ENCODE measurements around the gene MSANTD3.

GRCh38 chr9:100408546-100409175 is 18.3 kb upstream of the MSANTD3 start:
- TF ChIP-seq ELF4 (IDR thresholded peaks at IDR 0.05) = no peak
- no peak for TF ChIP-seq HDGF (IDR thresholded peaks at IDR 0.05; ENCODE audit: borderline replicate concordance)
- TF ChIP-seq FOXA1 (IDR thresholded peaks at IDR 0.05) = no peak
- TF ChIP-seq SP1 (IDR thresholded peaks at IDR 0.05) = no peak
- TF ChIP-seq ZNF384 (IDR thresholded peaks at IDR 0.05) = no peak

All from HEK293T (cell line).